GM12878 (cell line): ENCODE measurements around the gene UNC5B. TPM values are rescaled to one million over a fixed set of nuclear protein-coding genes. Genes with fewer than 3 reads are reported as not detected.

Experiments
- ATAC-seq: fragments of 200-7000 bp; cut with Tn5 transposase; 3 replicates; pipeline ENCODE4 v1.9.1; 2020; ENCODE audit warnings: mild to moderate bottlenecking, moderate library complexity
- BruUV-seq: library from RNA; stranded (reverse); fragments of 400-500 nt; replicated peaks from 2 replicates; lab custom pipeline; 2021; lab: Mats Ljungman, UMichigan
- CTCF ChIA-PET: fragments of 300-600 bp; sonication (Branson Sonifier 250); formaldehyde crosslinking; extraction: SDS; loops from one replicate; lab custom pipeline; 2021; ENCODE audit warnings: inconsistent platforms; lab: Yijun Ruan, JAX
- POLR2A ChIA-PET: fragments of 350-600 bp; formaldehyde crosslinking; extraction: SDS; loops from one replicate; lab custom pipeline; 2021; ENCODE audit warnings: inconsistent platforms; lab: Charles Lee
- RAD21 ChIA-PET: fragments of 300-600 bp; sonication (Branson Sonifier 250); formaldehyde crosslinking; loops from one replicate; lab custom pipeline; 2023; ENCODE audit warnings: antibody characterized with exemption; ENCODE audit not compliant: unreplicated experiment; lab: Charles Lee
- SMC1A ChIA-PET: fragments of 300-600 bp; sonication (Branson Sonifier 250); formaldehyde crosslinking; loops from one replicate; lab custom pipeline; 2023; ENCODE audit not compliant: unreplicated experiment, uncharacterized antibody; lab: Charles Lee
- DNase-seq: peaks from one replicate; pipeline ENCODE4 v3.0.0-alpha.2; 2011; ENCODE audit warnings: low read depth, low spot score
- FAIRE-seq: peaks from 3 replicates; lab custom pipeline; 2011; peaks lifted over from hg19 to GRCh38; lab: Jason Lieb, UNC
- H2AFZ ChIP-seq: 2 replicates; pipeline ENCODE4 v1.6.0; 2011; ENCODE audit warnings: low read depth, low read length, control low read depth; ENCODE audit not compliant: control insufficient read depth
- H3K27ac ChIP-seq: 2 replicates; pipeline ENCODE4 v1.5.1; 2011; ENCODE audit warnings: control low read depth; ENCODE audit not compliant: control insufficient read depth, insufficient read depth
- H3K27me3 ChIP-seq, 2 experiments: replicated peaks in 1 of 2; 2 replicates each; pipeline versions ENCODE4 v1.6.0 to v1.6.1; 2011; ENCODE audit warnings: low read length in 1 of 2; ENCODE audit not compliant: control insufficient read depth in 2 of 2, insufficient read depth in 2 of 2
- H3K36me3 ChIP-seq, 2 experiments: 2 replicates each; pipeline ENCODE4 v1.5.1; 2011; ENCODE audit warnings: low read length in 1 of 2; ENCODE audit not compliant: control insufficient read depth in 2 of 2, insufficient read depth in 2 of 2
- H3K4me1 ChIP-seq: 2 replicates; pipeline ENCODE4 v1.6.1; 2011; ENCODE audit warnings: mild to moderate bottlenecking, low read length, moderate library complexity, mixed read lengths; ENCODE audit not compliant: control insufficient read depth, insufficient read depth
- H3K4me2 ChIP-seq: 2 replicates; pipeline ENCODE4 v1.6.0; 2011; ENCODE audit warnings: control low read depth; ENCODE audit not compliant: control insufficient read depth, insufficient read depth
- H3K4me3 ChIP-seq: fragments of 200-600 bp; sonication (generic); 2 replicates; pipeline ENCODE4 v1.5.1; 2016
- H3K79me2 ChIP-seq: 2 replicates; pipeline ENCODE4 v1.6.0; 2011; ENCODE audit warnings: low read length; ENCODE audit not compliant: control insufficient read depth, insufficient read depth
- H3K9ac ChIP-seq: 2 replicates; pipeline ENCODE4 v1.8.0; 2011; ENCODE audit warnings: low read length, control low read depth, mixed read lengths; ENCODE audit not compliant: control insufficient read depth, insufficient read depth
- H3K9me3 ChIP-seq: replicated peaks from 3 replicates; pipeline ENCODE4 v1.5.1; 2011; ENCODE audit warnings: mild to moderate bottlenecking, low read length; ENCODE audit not compliant: control insufficient read depth, insufficient read depth
- H4K20me1 ChIP-seq: 2 replicates; pipeline ENCODE4 v1.6.0; 2011; ENCODE audit not compliant: control insufficient read depth, insufficient read depth
- BACH1 ChIP-seq: fragments of 450-650 bp; IDR thresholded peaks from 2 replicates; pipeline ENCODE4 v1.6.1; 2017; ENCODE audit warnings: mild to moderate bottlenecking, borderline replicate concordance
- BHLHE40 ChIP-seq, 2 experiments: fragments of 450-650 bp in 1 of 2; IDR thresholded peaks; 2 replicates each; pipeline ENCODE4 v1.6.1; 2011 to 2017; ENCODE audit warnings: low read depth in 2 of 2, borderline replicate concordance in 1 of 2, improper control_type of control experiment in 1 of 2, low read length in 1 of 2, mild to moderate bottlenecking in 1 of 2
- ZNF274 ChIP-seq: IDR thresholded peaks from one replicate; pipeline ENCODE4 v1.8.0; 2011; ENCODE audit not compliant: insufficient read length, insufficient read depth
- WGBS: methylation state at CpG from one replicate; pipeline ENCODE4 v1.1.6; 2016; ENCODE audit warnings: low lambda C conversion rate; ENCODE audit not compliant: insufficient replicate concordance, insufficient coverage; ENCODE audit errors: missing lambda C conversion rate; 5-methylcytosine and 5-hydroxymethylcytosine counted together
- in situ Hi-C: fragments of 300-500 bp; cut with MboI; formaldehyde crosslinking; loops from 9 replicates; pipeline ENCODE4 v1.14.3; 2018; ENCODE audit warnings: mixed read lengths
- intact Hi-C: fragments of 100-400 bp; cut with micrococcal nuclease; formaldehyde crosslinking; loops from one replicate; pipeline ENCODE4 v1.14.2; 2022; ENCODE audit not compliant: unreplicated experiment
- polyA plus RNA-seq, 11 experiments: library from polyadenylated mRNA; depleted of rRNA in 4 of 11; unstranded in 6 of 11; stranded (reverse) in 5 of 11; fragments of >200 nt; fragmentation: Nextera tagmentation in 4 of 11; fragmentation: Illumina TruSeq in 1 of 11; extraction: Ambion mirVana in 4 of 11; extraction: Trizol in 1 of 11; gene quantifications; 1 replicate in 1 of 11; 2 replicates in 10 of 11; pipeline versions ENCODE4 v1.2.1 to v1.2.3, GENCODE V29; 2011 to 2016; ENCODE audit warnings: inconsistent platforms in 2 of 11, missing spikeins in 2 of 11, low read depth in 1 of 11
- total RNA-seq, 4 experiments: library from RNA; depleted of rRNA in 3 of 4; stranded (reverse); fragments of >200 nt in 3 of 4; fragmentation: Illumina TruSeq in 1 of 4; extraction: Trizol in 1 of 4; gene quantifications; 2 replicates each; pipeline versions ENCODE4 v1.2.1 to v1.2.3, GENCODE V29; 2013 to 2021
- TF ChIP-seq, protein P1 (sequence below): fragments of 450-650 bp; IDR thresholded peaks from 2 replicates; pipeline ENCODE4 v1.6.1; 2016; ENCODE audit warnings: mild to moderate bottlenecking

The UNC5B gene
- total and polyA plus RNA-seq, 10 of the 15 experiments (the other 5 are each of a cell fraction or from before 2014, with no cell fraction given), result 0.03 to 0.08 TPM; not detected in 8

- in situ Hi-C loops, result no loop called here
- no peak overlapping the region for H3K4me2 ChIP-seq
- H2AFZ ChIP-seq, result no peak overlapping the region
- H3K9ac ChIP-seq, result no peak overlapping the region
- CTCF ChIA-PET, result interaction anchor here (1.1 to 1.2 kb wide), 2 partner anchors 28 to 33 kb away, joined by 3 read pairs; no protein-coding TSS in a partner anchor
- SMC1A ChIA-PET, result interaction anchor here (0.8 to 2.2 kb wide), 4 partner anchors 13 to 353 kb away, joined by 3 to 7 read pairs (median 4); no protein-coding TSS in a partner anchor
- POLR2A ChIA-PET, result no interaction called here
- RAD21 ChIA-PET, result interaction anchor here (1.0 kb wide), 1 partner anchor 25 kb away, joined by 3 read pairs; no protein-coding TSS in a partner anchor
- FAIRE-seq, result no peak
- WGBS, result 47% methylated on average over 3 of the region's 3 CpGs
- H3K36me3 ChIP-seq, result no peaks in the 10 kb centered on the region
- no peaks in the 10 kb centered on the region for H3K27me3 ChIP-seq
- H3K4me3 ChIP-seq, result no peak overlapping the region
- H3K27ac ChIP-seq, result no peak overlapping the region
- intact Hi-C loops, result no loop called here
- no TSS peak for BruUV-seq
- no peak for DNase-seq
- ATAC-seq, result no peak
- no peaks in the 10 kb centered on the region for H4K20me1 ChIP-seq
- no peaks in the 10 kb centered on the region for H3K79me2 ChIP-seq
- TF ChIP-seq BACH1 (no peak), BHLHE40 (IDR thresholded peaks at IDR 0.05; ENCODE audit: borderline replicate concordance in 1 of 2, low read depth in 2 of 2, low read length in 1 of 2) (peak in 1 of 2 experiments; percentile 10; a peak in 1 of 4 replicates)
- TF ChIP-seq, protein P1, sequence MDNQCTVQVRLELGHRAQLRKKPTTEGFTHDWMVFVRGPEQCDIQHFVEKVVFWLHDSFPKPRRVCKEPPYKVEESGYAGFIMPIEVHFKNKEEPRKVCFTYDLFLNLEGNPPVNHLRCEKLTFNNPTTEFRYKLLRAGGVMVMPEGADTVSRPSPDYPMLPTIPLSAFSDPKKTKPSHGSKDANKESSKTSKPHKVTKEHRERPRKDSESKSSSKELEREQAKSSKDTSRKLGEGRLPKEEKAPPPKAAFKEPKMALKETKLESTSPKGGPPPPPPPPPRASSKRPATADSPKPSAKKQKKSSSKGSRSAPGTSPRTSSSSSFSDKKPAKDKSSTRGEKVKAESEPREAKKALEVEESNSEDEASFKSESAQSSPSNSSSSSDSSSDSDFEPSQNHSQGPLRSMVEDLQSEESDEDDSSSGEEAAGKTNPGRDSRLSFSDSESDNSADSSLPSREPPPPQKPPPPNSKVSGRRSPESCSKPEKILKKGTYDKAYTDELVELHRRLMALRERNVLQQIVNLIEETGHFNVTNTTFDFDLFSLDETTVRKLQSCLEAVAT, result peak; percentile 93
- H3K4me1 ChIP-seq, result no peaks in the 10 kb centered on the region
- H3K9me3 ChIP-seq, result no peaks in the 10 kb centered on the region
Measured at GRCh38 chr10:71344993-71345480, 132.7 kb downstream of the UNC5B start.

DNA sequence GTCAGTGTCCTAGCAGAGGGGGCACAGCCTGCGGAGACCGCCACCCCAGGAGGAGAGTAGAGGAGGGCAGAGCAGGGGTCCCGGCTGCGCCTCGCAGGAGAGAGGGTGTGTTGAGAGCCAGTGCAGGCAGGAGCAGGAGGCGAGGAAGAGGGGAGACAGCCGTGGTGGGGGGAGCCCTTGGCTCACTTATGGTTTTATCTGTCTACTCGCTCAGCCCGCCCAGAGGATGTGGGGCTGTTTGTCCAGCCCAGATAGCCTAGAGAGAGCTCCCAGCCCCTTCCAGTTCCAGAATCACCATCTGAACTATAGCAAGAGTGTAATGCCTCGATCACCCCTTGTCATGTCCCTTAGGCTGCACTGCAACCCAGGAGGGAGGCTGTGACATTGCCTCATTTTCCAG is 133.3 kb downstream of the UNC5B start:
- no peak overlapping the region for H3K27ac ChIP-seq
- H3K4me1 ChIP-seq, result no peaks in the 10 kb centered on the region
- intact Hi-C loops, result no loop called here
- ChIA-PET POLR2A (no interaction called here), CTCF (no interaction called here), RAD21 (interaction anchor here (1.0 kb wide), 1 partner anchor 26 kb away, joined by 3 read pairs; no protein-coding TSS in a partner anchor)
- H4K20me1 ChIP-seq, result no peaks in the 10 kb centered on the region
- no peak for FAIRE-seq
- 35% methylated on average over 10 of the region's 10 CpGs for WGBS
- BruUV-seq, result no TSS peak
- H3K4me3 ChIP-seq, result no peak overlapping the region
- H3K27me3 ChIP-seq, result no peaks in the 10 kb centered on the region
- H2AFZ ChIP-seq, result no peak overlapping the region
- H3K79me2 ChIP-seq, result no peaks in the 10 kb centered on the region
- no peak for ATAC-seq
- in situ Hi-C loops, result no loop called here
- H3K4me2 ChIP-seq, result no peak overlapping the region
- no peaks in the 10 kb centered on the region for H3K36me3 ChIP-seq
- no peak for TF ChIP-seq ZNF274
- TF ChIP-seq, all 136 proteins: peak for 0
- no peaks in the 10 kb centered on the region for H3K9me3 ChIP-seq
- H3K9ac ChIP-seq, result no peak overlapping the region
- DNase-seq, result no peak
- SMC1A ChIA-PET, result no interaction called here
